IMR-90 (cell line): ENCODE results near the gene RYK.

Experiments
- BHLHE40 ChIP-seq: fragments of 150-350 bp; IDR thresholded peaks from 2 replicates; pipeline ENCODE4 v1.6.1; 2016; ENCODE audit warnings: mild to moderate bottlenecking, low read depth, low read length
- CEBPB ChIP-seq: IDR thresholded peaks from 2 replicates; pipeline ENCODE4 v1.6.1; 2012; ENCODE audit warnings: low read depth, low read length, improper control_type of control experiment
- CHD1 ChIP-seq: IDR thresholded peaks from 2 replicates; pipeline ENCODE4 v1.6.1; 2012; ENCODE audit warnings: low read depth, low read length, improper control_type of control experiment
- ELK1 ChIP-seq: fragments of 150-350 bp; IDR thresholded peaks from 2 replicates; pipeline ENCODE4 v1.6.1; 2016; ENCODE audit warnings: low read depth, mild to moderate bottlenecking, low read length, moderate library complexity, borderline replicate concordance
- MAFK ChIP-seq: IDR thresholded peaks from 2 replicates; pipeline ENCODE4 v1.6.1; 2012; ENCODE audit warnings: low read depth, low read length, improper control_type of control experiment
- MAZ ChIP-seq: IDR thresholded peaks from 2 replicates; pipeline ENCODE4 v1.6.1; 2012; ENCODE audit warnings: low read depth, mild to moderate bottlenecking, low read length, improper control_type of control experiment, moderate library complexity, borderline replicate concordance
- MXI1 ChIP-seq: IDR thresholded peaks from 2 replicates; pipeline ENCODE4 v1.6.1; 2012; ENCODE audit warnings: low read depth, mild to moderate bottlenecking, low read length, moderate library complexity, borderline replicate concordance
- POLR2A ChIP-seq: IDR thresholded peaks from 2 replicates; pipeline ENCODE4 v1.6.1; 2012; ENCODE audit warnings: mild to moderate bottlenecking, low read depth, low read length
- RAD21 ChIP-seq: IDR thresholded peaks from 2 replicates; pipeline ENCODE4 v1.6.1; 2012; ENCODE audit warnings: low read length, improper control_type of control experiment
- RCOR1 ChIP-seq: IDR thresholded peaks from 2 replicates; pipeline ENCODE4 v1.6.1; 2012; ENCODE audit warnings: mild to moderate bottlenecking, low read length, improper control_type of control experiment; ENCODE audit not compliant: insufficient replicate concordance
- RFX5 ChIP-seq: IDR thresholded peaks from 2 replicates; pipeline ENCODE4 v1.8.0; 2012; ENCODE audit warnings: low read depth, mild to moderate bottlenecking, low read length, moderate library complexity
- SMC3 ChIP-seq: fragments of 150-350 bp; IDR thresholded peaks from 2 replicates; pipeline ENCODE4 v1.6.1; 2016; ENCODE audit warnings: low read depth, mild to moderate bottlenecking, antibody characterized with exemption, low read length, moderate library complexity
- USF2 ChIP-seq: fragments of 150-350 bp; IDR thresholded peaks from 2 replicates; pipeline ENCODE4 v1.6.1; 2017; ENCODE audit warnings: mild to moderate bottlenecking, antibody characterized with exemption, low read length, low read depth
- TF ChIP-seq, protein P1 (sequence below): conservative IDR thresholded peaks from 2 replicates; pipeline ENCODE4 v1.5.1; 2012; ENCODE audit warnings: mild to moderate bottlenecking, low read depth, low read length, improper control_type of control experiment

DNA sequence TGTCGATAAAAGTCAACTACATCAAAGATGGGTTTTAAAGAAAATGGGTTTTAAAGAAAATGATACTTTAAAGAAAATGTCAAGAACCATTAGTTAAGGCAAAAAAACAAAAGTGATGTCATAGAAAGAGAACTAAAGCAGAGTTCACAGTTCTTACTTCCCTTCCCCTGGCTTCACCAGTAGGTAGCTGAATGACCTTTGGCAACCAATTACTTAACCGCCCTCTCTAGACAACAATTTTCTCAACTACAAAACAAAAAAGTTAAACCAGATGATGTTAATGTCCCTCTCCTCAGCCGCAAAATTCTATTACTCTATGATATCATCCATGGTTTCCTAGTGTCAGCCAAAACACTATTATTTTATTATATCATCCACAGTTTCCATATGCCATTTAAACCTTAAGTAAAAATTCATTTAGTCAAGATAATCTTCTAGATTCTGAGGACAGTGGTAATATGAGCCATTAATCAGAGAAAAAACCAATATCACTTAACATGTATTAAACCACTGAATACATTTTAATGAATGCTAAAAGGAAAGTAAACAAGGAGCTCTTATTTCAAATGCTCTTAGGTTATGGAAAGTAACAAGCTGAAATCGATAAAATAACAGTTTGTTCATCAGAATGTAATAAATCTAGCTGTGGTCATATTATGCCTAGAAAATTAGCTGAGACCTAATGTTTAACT is 13.1 kb downstream of the RYK start:
- no peak for TF ChIP-seq POLR2A
- TF ChIP-seq, protein P1, sequence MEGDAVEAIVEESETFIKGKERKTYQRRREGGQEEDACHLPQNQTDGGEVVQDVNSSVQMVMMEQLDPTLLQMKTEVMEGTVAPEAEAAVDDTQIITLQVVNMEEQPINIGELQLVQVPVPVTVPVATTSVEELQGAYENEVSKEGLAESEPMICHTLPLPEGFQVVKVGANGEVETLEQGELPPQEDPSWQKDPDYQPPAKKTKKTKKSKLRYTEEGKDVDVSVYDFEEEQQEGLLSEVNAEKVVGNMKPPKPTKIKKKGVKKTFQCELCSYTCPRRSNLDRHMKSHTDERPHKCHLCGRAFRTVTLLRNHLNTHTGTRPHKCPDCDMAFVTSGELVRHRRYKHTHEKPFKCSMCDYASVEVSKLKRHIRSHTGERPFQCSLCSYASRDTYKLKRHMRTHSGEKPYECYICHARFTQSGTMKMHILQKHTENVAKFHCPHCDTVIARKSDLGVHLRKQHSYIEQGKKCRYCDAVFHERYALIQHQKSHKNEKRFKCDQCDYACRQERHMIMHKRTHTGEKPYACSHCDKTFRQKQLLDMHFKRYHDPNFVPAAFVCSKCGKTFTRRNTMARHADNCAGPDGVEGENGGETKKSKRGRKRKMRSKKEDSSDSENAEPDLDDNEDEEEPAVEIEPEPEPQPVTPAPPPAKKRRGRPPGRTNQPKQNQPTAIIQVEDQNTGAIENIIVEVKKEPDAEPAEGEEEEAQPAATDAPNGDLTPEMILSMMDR, result no peak
- TF ChIP-seq MXI1, result no peak
- TF ChIP-seq SMC3, result no peak
- TF ChIP-seq RCOR1, result no peak
- TF ChIP-seq MAFK, result no peak
- no peak for TF ChIP-seq USF2
- TF ChIP-seq CEBPB, result no peak
- TF ChIP-seq CHD1, result no peak
- TF ChIP-seq RAD21, result no peak
- no peak for TF ChIP-seq MAZ
- TF ChIP-seq ELK1, result no peak
- no peak for TF ChIP-seq BHLHE40
- TF ChIP-seq RFX5, result no peak
